Esophagus squamous epithelium (tissue), 4 donors: ENCODE results near the gene CCDC136.

Source experiments
- CTCF ChIP-seq, 6 experiments: fragments of 450-650 bp in 4 of 6; fragments of 200-600 bp in 2 of 6; sonication (generic) in 2 of 6; IDR thresholded peaks; one replicate each; pipeline ENCODE4 v1.5.1; 2016 to 2019; ENCODE audit warnings: antibody characterized with exemption in 6 of 6, mild to moderate bottlenecking in 4 of 6, moderate library complexity in 4 of 6
- POLR2A ChIP-seq, 4 donors: fragments of 450-650 bp; IDR thresholded peaks; one replicate each; pipeline ENCODE4 v1.6.1; 2017; ENCODE audit warnings: antibody characterized with exemption in 4 of 4, mild to moderate bottlenecking in 4 of 4, moderate library complexity in 3 of 4

- TF ChIP-seq CTCF (IDR thresholded peaks at IDR 0.05) (no peak), POLR2A (IDR thresholded peaks at IDR 0.05) (no peak)
Observed at GRCh38 chr7:128827971-128828711, 36.4 kb downstream of the CCDC136 start.
